Psoas muscle (tissue), 8 donors: Measurements from ENCODE around the gene TNS2. TPM values are rescaled to one million over a fixed set of nuclear protein-coding genes. Genes with fewer than 3 reads are reported as not detected.
A peak's percentile ranks its signal among the peaks of the same experiment; 100 is the strongest.

Experiments
- ATAC-seq, 4 donors: fragments of 200-7000 bp; cut with Tn5 transposase; one replicate each; pipeline ENCODE4 v1.9.1; 2020; ENCODE audit warnings: moderate library complexity in 3 of 4, mild to moderate bottlenecking in 2 of 4
- DNase-seq, 2 donors: peaks; one replicate each; pipeline ENCODE4 v3.0.0-alpha.2; 2020
- H3K27ac ChIP-seq: fragments of 200-600 bp; one replicate; pipeline ENCODE4 v1.8.0; 2022
- H3K27me3 ChIP-seq, 3 donors: fragments of 200-600 bp in 1 of 3; one replicate each; pipeline versions ENCODE4 v1.6.1 to v1.8.0; 2013 to 2022; ENCODE audit warnings: low read length in 2 of 3, mild to moderate bottlenecking in 2 of 3, moderate library complexity in 1 of 3; ENCODE audit not compliant: insufficient read depth in 3 of 3
- H3K36me3 ChIP-seq, 2 donors: fragments of 200-600 bp in 1 of 2; one replicate each; pipeline versions ENCODE4 v1.6.1 to v1.8.0; 2013 to 2022; ENCODE audit warnings: low read depth in 1 of 2, mild to moderate bottlenecking in 1 of 2, moderate library complexity in 1 of 2; ENCODE audit not compliant: insufficient read depth in 1 of 2
- H3K4me1 ChIP-seq: fragments of 200-600 bp; one replicate; pipeline ENCODE4 v1.8.0; 2022
- H3K4me3 ChIP-seq: fragments of 200-600 bp; one replicate; pipeline ENCODE4 v1.8.0; 2022; ENCODE audit warnings: mild to moderate bottlenecking
- H3K9me3 ChIP-seq: fragments of 200-600 bp; one replicate; pipeline ENCODE4 v1.8.0; 2022
- WGBS, 3 donors: extraction: QIAGEN DNeasy Blood & Tissue Kit; methylation state at CpG; one replicate each; pipeline versions ENCODE4 v1.1.6 to v1.1.7; 2013; 5-methylcytosine and 5-hydroxymethylcytosine counted together
- intact Hi-C, 2 donors: fragments of 100-400 bp; cut with DNase I; formaldehyde crosslinking; loops; one replicate each; pipeline versions ENCODE4 v1.11.0 to v1.14.2; 2022
- polyA plus RNA-seq, 3 donors: library from polyadenylated mRNA; stranded (reverse); fragments of 200-250 nt; gene quantifications; one replicate each; pipeline ENCODE4 v1.2.3, GENCODE V29; 2013
- total RNA-seq, 4 donors: library from RNA; stranded (reverse); fragmentation: NEBNext Ultra II Directional in 2 of 4; extraction: Animal tissue kit (Norgen Biotek cat#: 25700) in 2 of 4; gene quantifications; one replicate each; pipeline versions ENCODE4 v1.2.1 to v1.2.4, GENCODE V29; 2021 to 2023
- TF ChIP-seq, protein P1 (sequence below): fragments of 200-600 bp; IDR thresholded peaks from one replicate; pipeline ENCODE4 v1.8.0; 2022; ENCODE audit warnings: antibody characterized with exemption
- donor health status: healthy with polysubstance abuse.
- donor health status: DM: no; HTN: no; CAD: no; lungs with moderate emphysema.
- donor health status: Bipolar disorder and iron deficiency.
- donor health status: healthy.
- donor health status: DM: yes; HTN: yes; CAD: no.
- donor health status: DM: no; HTN: no; CAD: no.
- donor health status: DM: no; HTN: no; CAD: no.
- donor health status: DM: yes; HTN: yes; CAD: no.

Gene TNS2
- total and polyA plus RNA-seq, 7 donors = 37.7 to 132 (median 48.9) TPM

DNA sequence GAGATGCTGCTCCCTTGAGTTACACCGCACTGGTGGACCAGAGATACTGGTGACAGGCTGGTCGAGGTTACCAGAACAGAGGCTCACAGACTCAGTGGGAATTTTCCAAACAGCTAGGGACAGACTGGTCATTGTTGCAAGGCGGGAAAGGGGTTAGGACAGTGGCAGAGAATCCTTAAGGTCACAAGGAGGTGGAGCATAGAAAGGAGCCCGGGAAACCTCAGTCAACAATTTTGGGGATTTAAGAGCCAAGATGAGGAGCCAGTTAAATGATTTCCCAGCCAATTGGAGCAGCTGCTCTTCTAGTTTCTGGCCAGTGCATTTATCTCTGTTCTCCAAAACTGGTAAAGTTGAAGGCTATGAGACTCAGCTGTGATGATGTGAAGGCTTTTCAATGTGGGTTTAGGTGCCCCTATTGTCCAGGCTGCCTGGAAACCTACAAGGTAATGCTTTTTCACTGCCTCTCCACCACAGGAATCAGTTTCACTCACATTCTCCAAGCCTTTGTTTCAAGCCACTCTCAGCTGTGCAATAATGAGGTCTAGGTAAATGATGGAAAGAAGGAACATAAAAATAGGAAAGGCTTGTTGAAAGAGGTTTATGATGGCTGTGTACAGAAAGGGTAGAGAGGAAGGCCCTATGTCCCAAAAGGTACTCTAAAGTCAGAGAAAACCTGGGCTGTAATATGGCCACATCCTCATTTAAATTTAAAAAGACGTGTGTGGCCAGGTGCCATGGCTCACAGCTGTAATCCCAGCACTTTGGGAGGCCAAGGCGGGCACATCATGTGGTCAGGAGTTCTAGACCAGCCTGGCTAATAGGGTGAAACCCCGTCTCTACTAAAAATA, 7.0 kb upstream of the TNS2 start:
- H3K27me3 ChIP-seq = no peaks in the 10 kb centered on the region
- TF ChIP-seq, protein P1, sequence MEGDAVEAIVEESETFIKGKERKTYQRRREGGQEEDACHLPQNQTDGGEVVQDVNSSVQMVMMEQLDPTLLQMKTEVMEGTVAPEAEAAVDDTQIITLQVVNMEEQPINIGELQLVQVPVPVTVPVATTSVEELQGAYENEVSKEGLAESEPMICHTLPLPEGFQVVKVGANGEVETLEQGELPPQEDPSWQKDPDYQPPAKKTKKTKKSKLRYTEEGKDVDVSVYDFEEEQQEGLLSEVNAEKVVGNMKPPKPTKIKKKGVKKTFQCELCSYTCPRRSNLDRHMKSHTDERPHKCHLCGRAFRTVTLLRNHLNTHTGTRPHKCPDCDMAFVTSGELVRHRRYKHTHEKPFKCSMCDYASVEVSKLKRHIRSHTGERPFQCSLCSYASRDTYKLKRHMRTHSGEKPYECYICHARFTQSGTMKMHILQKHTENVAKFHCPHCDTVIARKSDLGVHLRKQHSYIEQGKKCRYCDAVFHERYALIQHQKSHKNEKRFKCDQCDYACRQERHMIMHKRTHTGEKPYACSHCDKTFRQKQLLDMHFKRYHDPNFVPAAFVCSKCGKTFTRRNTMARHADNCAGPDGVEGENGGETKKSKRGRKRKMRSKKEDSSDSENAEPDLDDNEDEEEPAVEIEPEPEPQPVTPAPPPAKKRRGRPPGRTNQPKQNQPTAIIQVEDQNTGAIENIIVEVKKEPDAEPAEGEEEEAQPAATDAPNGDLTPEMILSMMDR = no peak
- ATAC-seq = no peak
- H3K4me1 ChIP-seq = peaks cover 24% of the 10 kb centered on the region
- WGBS, 3 donors = 51 to 65% (median 54%) methylated on average over 7 of the region's 7 CpGs
- no peak for DNase-seq
- H3K27ac ChIP-seq = no peak overlapping the region
- intact Hi-C loops = no loop called here
- no peak overlapping the region for H3K4me3 ChIP-seq
- H3K36me3 ChIP-seq = peaks cover 6 to 50% of the 10 kb centered on the region in 2 donors
- H3K9me3 ChIP-seq = no peaks in the 10 kb centered on the region

DNA sequence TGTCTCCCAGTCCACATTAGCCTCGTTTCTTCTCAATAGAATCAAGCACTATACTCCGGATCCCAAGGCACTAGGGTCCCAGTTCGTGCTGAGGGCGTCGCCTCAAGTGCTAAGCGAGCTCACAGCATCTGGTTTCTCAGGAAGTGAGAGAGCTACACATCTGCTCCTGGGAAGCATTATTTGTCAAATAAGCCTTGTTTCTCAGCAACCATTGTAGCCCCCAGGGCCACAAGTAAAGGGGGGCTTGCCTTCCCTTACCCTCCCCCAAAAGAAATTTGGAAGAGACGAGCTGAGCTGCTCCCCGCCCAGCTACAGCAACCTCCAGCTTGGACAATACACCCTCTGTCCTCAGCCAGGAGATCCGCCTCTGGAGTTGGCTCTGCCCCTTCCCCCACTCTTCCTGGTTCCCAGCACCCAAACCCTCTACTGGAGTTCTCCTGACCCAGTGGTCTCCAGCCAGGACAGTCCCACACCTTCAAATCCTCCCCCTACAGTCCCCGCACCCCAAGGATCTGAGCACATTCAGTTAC, 5.7 kb upstream of the TNS2 start:
- ATAC-seq (no peak), DNase-seq (peak in 1 of 2 donors; percentile 20)
- TF ChIP-seq, protein P1 = no peak
- Histone ChIP-seq H3K9me3 (no peaks in the 10 kb centered on the region), H3K36me3 (peaks cover 3 to 37% of the 10 kb centered on the region in 2 donors), H3K27ac (peak overlapping the region; percentile 98), H3K4me1 (peaks cover 28% of the 10 kb centered on the region), H3K4me3 (no peak overlapping the region), H3K27me3 (no peaks in the 10 kb centered on the region)
- WGBS, 3 donors = 37 to 53% (median 38%) methylated on average over 10 of the region's 10 CpGs
- intact Hi-C loops = no loop called here

DNA sequence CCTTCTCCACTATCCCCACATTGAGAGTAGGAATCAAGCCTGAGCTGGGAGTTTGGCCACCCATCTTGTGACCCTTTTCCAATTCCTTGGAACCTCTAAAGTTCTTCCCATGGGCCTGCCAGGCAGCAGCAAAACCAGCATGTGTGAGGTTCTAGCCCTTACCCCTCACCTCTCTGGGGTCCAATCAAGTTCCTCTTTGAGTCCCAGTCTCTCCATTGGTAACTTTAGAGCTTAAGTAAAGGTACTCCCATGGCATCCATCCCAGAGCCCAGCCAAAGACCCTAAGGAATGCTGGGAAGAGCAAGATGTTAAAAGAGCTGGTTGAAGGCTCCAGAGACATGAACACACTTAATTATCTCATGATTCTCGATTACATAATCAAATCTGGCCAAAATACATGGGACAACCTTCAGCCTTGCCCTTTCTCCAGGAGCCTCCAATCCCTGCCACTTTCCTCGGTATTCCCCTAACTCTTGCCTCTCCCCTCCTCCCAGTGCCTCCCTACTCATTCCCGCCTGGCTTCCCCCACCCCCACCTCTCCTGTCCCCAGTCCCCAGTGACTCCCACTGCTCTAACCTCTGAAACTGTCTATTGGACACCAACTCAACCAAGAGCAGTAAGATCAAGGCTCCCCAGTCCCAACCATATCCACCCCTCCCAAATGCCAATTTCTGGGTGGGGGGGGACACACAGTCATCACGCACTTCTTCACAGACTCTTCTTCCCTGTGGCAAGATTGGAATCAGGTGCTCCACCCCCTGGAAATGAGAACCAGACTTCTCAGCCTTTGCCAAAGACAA, 4.8 kb upstream of the TNS2 start:
- intact Hi-C loops = loop anchor here in 1 of 2 donors (5.0 kb wide), 1 partner anchor 38 kb away; the partner anchor contains the start of gene EIF4B
- DNase-seq (peak in 1 of 2 donors; percentile 14), ATAC-seq (no peak)
- no peaks in the 10 kb centered on the region for H3K27me3 ChIP-seq
- whole genome bisulfite sequencing, 3 donors = 61 to 73% (median 68%) methylated on average over 4 of the region's 4 CpGs
- TF ChIP-seq, protein P1 = no peak
- H3K4me3 ChIP-seq = peak overlapping the region; percentile 84
- peaks cover 0 to 28% of the 10 kb centered on the region in 2 donors for H3K36me3 ChIP-seq
- no peaks in the 10 kb centered on the region for H3K9me3 ChIP-seq
- H3K4me1 ChIP-seq = peaks cover 33% of the 10 kb centered on the region
- H3K27ac ChIP-seq = peak overlapping the region; percentile 98

DNA sequence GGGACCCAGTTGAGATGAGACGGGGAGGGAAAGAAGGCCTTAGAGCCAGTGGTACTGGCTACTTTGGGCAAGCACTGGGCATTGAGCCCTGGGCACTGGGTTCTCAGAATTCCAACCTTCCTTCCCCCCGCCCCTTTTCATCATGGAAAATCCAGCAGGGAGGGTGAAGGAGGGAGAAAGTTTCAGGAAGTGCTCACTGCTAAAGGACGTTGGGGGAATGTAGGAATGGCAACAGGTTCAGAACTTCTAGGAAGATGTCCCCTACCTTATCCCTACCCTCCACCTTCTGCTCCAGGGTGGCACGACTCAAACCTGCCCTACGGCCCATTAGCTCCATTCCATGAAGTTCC, 4.2 kb upstream of the TNS2 start:
- ATAC-seq (no peak), DNase-seq (peak in 1 of 2 donors; percentile 24)
- intact Hi-C loops = loop anchor here in 1 of 2 donors (5.0 kb wide), 1 partner anchor 38 kb away; the partner anchor contains the start of gene EIF4B
- peaks cover 0 to 22% of the 10 kb centered on the region in 2 donors for H3K36me3 ChIP-seq
- H3K9me3 ChIP-seq = no peaks in the 10 kb centered on the region
- H3K27me3 ChIP-seq = no peaks in the 10 kb centered on the region
- 26 to 32% (median 30%) methylated on average over 5 of the region's 5 CpGs for WGBS, 3 donors
- peak overlapping the region; percentile 98 for H3K27ac ChIP-seq
- TF ChIP-seq, protein P1 = no peak
- H3K4me3 ChIP-seq = peak overlapping the region; percentile 84
- peaks cover 33% of the 10 kb centered on the region for H3K4me1 ChIP-seq
